Neural cell (in vitro differentiated cells): ENCODE results near the gene CYTH3. TPM values are rescaled to one million over a fixed set of nuclear protein-coding genes. Genes with fewer than 3 reads are reported as not detected.
"Not testable (repeated sequence)": the region's sequence is repeated elsewhere in the genome, so short reads cannot be mapped to it uniquely, and the experiment has no call there.

Experiments
- H2AFZ ChIP-seq: fragments of 200-600, 300-800 bp; sonication (generic), shearing (Covaris generic); 2 replicates; pipeline ENCODE4 v1.6.0; 2014; ENCODE audit warnings: low read depth, mild to moderate bottlenecking, antibody characterized with exemption, low read length, moderate library complexity
- H3F3A ChIP-seq: fragments of 200-600 bp; shearing (Covaris generic); 2 replicates; pipeline ENCODE4 v1.6.1; 2016; ENCODE audit warnings: mild to moderate bottlenecking, moderate library complexity, mixed read lengths, antibody characterized with exemption, low read length; ENCODE audit not compliant: insufficient read depth, poor library complexity, severe bottlenecking
- H3K27ac ChIP-seq: fragments of 200-600, 300-800 bp; sonication (generic), shearing (Covaris generic); 2 replicates; pipeline ENCODE4 v1.5.1; 2014; ENCODE audit warnings: mild to moderate bottlenecking, low read length, moderate library complexity
- H3K27me3 ChIP-seq: fragments of 300-800, 200-600 bp; sonication (generic), shearing (Covaris generic); 2 replicates; pipeline ENCODE4 v1.6.0; 2014; ENCODE audit warnings: mild to moderate bottlenecking, low read depth, low read length, moderate library complexity; ENCODE audit not compliant: insufficient read depth
- H3K36me3 ChIP-seq: fragments of 300-800, 200-600 bp; sonication (generic), shearing (Covaris generic); 2 replicates; pipeline ENCODE4 v1.5.1; 2014; ENCODE audit warnings: mild to moderate bottlenecking, antibody characterized with exemption, low read length, moderate library complexity; ENCODE audit not compliant: insufficient read depth
- H3K4me2 ChIP-seq: fragments of 300-800, 200-600 bp; sonication (generic), shearing (Covaris generic); 2 replicates; pipeline ENCODE4 v1.6.0; 2014; ENCODE audit warnings: mild to moderate bottlenecking, low read length
- H3K4me3 ChIP-seq: fragments of 300-800, 200-600 bp; sonication (generic), shearing (Covaris generic); 2 replicates; pipeline ENCODE4 v1.5.1; 2014; ENCODE audit warnings: mild to moderate bottlenecking, low read length, moderate library complexity
- H3K79me2 ChIP-seq: fragments of 200-600 bp; shearing (Covaris generic); replicated peaks from 2 replicates; pipeline ENCODE4 v1.6.0; 2014; ENCODE audit warnings: mild to moderate bottlenecking, low read length, moderate library complexity; ENCODE audit not compliant: insufficient read depth
- H3K9ac ChIP-seq: fragments of 300-800, 200-600 bp; sonication (generic), shearing (Covaris generic); 2 replicates; pipeline ENCODE4 v1.6.1; 2016; ENCODE audit warnings: mild to moderate bottlenecking, low read length, mixed read lengths
- H3K9me2 ChIP-seq: fragments of 200-600 bp; shearing (Covaris generic); 2 replicates; pipeline ENCODE4 v1.6.1; 2016; ENCODE audit warnings: mild to moderate bottlenecking, low read length, mixed read lengths; ENCODE audit not compliant: insufficient read depth
- H3K9me3 ChIP-seq: fragments of 200-600, 300-800 bp; sonication (generic), shearing (Covaris generic); 2 replicates; pipeline ENCODE4 v1.6.1; 2016; ENCODE audit warnings: mild to moderate bottlenecking, mixed run types, low read length, moderate library complexity, mixed read lengths
- H4K20me1 ChIP-seq: fragments of 200-600 bp; shearing (Covaris generic); 2 replicates; pipeline ENCODE4 v1.6.1; 2016; ENCODE audit warnings: mild to moderate bottlenecking, mixed run types; ENCODE audit not compliant: insufficient read depth
- EZH2 ChIP-seq: fragments of 200-600, 300-800 bp; shearing (Covaris generic), sonication (generic); IDR thresholded peaks from 2 replicates; pipeline ENCODE4 v1.6.1; 2014; ENCODE audit warnings: antibody characterized with exemption, low read length, borderline replicate concordance, mild to moderate bottlenecking; ENCODE audit not compliant: insufficient read depth, poor library complexity, severe bottlenecking
- RAD21 ChIP-seq: fragments of 450-650 bp; conservative IDR thresholded peaks from 2 replicates; pipeline ENCODE4 v1.6.1; 2014; ENCODE audit warnings: antibody characterized with exemption, mild to moderate bottlenecking, moderate library complexity
- SMC3 ChIP-seq: fragments of 450-650 bp; conservative IDR thresholded peaks from 2 replicates; pipeline ENCODE4 v1.6.1; 2014; ENCODE audit warnings: antibody characterized with exemption, mild to moderate bottlenecking, moderate library complexity; ENCODE audit not compliant: poor library complexity
- TAF1 ChIP-seq: IDR thresholded peaks from 2 replicates; pipeline ENCODE4 v1.6.1; 2012; ENCODE audit warnings: low read depth
- polyA plus RNA-seq: library from polyadenylated mRNA; depleted of rRNA; stranded (reverse); fragments of >200 nt; gene quantifications from 2 replicates; pipeline ENCODE4 v1.2.3, GENCODE V29; 2014
- TF ChIP-seq, protein P1 (sequence below): IDR thresholded peaks from 2 replicates; pipeline ENCODE4 v1.6.1; 2012; ENCODE audit warnings: borderline replicate concordance
- TF ChIP-seq, protein P2 (sequence below): fragments of 450-650 bp; IDR thresholded peaks from 2 replicates; pipeline ENCODE4 v1.5.1; 2014; ENCODE audit warnings: antibody characterized with exemption, mild to moderate bottlenecking, moderate library complexity; ENCODE audit not compliant: poor library complexity, severe bottlenecking

CYTH3 gene
- polyA plus RNA-seq, 1 donor from 2014 or later: 33.9 TPM

DNA sequence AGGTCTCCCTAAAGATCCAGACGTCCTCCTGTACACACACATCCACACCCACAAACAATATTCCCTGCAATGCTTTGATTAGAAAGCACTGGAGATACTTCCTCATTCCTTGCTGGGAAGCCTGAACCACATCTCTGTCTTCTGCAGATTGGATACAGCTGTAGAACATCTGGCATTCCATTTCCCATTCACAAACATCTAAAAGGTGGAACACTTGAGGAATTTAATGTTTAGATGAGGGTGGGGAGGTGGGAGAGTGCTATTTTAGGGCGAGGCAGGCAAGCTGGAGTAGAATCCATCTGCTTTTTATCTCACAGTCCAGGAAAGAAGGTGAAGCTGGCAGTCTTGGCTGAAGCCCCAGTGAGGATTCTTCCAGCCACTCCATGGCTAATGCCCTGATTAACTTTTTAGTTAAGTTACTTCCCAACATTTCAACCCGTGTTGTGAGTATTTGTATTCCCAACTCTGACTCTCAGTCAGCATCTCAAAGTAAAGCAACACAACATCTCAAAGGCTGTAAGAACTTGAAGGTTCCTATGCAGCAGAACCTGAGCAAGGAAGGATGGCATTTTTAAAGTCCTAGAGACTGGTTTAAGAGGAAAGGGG, 46.1 kb downstream of the CYTH3 start:
- Histone ChIP-seq H2AFZ (no peak overlapping the region), H3K9ac (no peak overlapping the region), H3K36me3 (no peaks in the 10 kb centered on the region), H3K27ac (no peak overlapping the region), H3K9me2 (no peaks in the 10 kb centered on the region), H3K79me2 (peaks cover 2% of the 10 kb centered on the region), H3K4me2 (no peak overlapping the region), H3K27me3 (no peaks in the 10 kb centered on the region), H3K9me3 (no peaks in the 10 kb centered on the region), H4K20me1 (no peaks in the 10 kb centered on the region), H3F3A (no peaks in the 10 kb centered on the region), H3K4me3 (no peak overlapping the region)
- TF ChIP-seq, protein P1, sequence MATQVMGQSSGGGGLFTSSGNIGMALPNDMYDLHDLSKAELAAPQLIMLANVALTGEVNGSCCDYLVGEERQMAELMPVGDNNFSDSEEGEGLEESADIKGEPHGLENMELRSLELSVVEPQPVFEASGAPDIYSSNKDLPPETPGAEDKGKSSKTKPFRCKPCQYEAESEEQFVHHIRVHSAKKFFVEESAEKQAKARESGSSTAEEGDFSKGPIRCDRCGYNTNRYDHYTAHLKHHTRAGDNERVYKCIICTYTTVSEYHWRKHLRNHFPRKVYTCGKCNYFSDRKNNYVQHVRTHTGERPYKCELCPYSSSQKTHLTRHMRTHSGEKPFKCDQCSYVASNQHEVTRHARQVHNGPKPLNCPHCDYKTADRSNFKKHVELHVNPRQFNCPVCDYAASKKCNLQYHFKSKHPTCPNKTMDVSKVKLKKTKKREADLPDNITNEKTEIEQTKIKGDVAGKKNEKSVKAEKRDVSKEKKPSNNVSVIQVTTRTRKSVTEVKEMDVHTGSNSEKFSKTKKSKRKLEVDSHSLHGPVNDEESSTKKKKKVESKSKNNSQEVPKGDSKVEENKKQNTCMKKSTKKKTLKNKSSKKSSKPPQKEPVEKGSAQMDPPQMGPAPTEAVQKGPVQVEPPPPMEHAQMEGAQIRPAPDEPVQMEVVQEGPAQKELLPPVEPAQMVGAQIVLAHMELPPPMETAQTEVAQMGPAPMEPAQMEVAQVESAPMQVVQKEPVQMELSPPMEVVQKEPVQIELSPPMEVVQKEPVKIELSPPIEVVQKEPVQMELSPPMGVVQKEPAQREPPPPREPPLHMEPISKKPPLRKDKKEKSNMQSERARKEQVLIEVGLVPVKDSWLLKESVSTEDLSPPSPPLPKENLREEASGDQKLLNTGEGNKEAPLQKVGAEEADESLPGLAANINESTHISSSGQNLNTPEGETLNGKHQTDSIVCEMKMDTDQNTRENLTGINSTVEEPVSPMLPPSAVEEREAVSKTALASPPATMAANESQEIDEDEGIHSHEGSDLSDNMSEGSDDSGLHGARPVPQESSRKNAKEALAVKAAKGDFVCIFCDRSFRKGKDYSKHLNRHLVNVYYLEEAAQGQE: no peak
- TF ChIP-seq EZH2: no peak
- no peak for TF ChIP-seq TAF1
- no peak for TF ChIP-seq SMC3
- TF ChIP-seq RAD21: no peak
- TF ChIP-seq, protein P2, sequence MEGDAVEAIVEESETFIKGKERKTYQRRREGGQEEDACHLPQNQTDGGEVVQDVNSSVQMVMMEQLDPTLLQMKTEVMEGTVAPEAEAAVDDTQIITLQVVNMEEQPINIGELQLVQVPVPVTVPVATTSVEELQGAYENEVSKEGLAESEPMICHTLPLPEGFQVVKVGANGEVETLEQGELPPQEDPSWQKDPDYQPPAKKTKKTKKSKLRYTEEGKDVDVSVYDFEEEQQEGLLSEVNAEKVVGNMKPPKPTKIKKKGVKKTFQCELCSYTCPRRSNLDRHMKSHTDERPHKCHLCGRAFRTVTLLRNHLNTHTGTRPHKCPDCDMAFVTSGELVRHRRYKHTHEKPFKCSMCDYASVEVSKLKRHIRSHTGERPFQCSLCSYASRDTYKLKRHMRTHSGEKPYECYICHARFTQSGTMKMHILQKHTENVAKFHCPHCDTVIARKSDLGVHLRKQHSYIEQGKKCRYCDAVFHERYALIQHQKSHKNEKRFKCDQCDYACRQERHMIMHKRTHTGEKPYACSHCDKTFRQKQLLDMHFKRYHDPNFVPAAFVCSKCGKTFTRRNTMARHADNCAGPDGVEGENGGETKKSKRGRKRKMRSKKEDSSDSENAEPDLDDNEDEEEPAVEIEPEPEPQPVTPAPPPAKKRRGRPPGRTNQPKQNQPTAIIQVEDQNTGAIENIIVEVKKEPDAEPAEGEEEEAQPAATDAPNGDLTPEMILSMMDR: no peak

DNA sequence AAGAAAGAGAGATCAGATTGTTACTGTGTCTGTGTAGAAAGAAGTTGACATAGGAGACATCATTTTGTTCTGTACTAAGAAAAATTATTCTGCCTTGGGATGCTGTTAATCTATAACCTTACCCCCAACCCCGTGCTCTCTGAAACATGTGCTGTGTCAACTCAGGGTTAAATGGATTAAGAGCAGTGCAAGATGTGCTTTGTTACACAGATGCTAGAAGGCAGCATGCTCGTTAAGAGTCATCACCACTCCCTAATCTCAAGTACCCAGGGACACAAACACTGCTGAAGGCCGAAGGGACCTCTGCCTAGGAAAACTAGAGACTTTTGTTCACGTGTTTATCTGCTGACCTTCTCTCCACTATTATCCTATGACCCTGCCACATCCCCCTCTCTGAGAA, 49.0 kb downstream of the CYTH3 start:
- not testable (repeated sequence) for H3K36me3 ChIP-seq, H3K27ac ChIP-seq, H3K79me2 ChIP-seq, H3F3A ChIP-seq, H3K9ac ChIP-seq, H3K4me3 ChIP-seq, H3K27me3 ChIP-seq, H3K4me2 ChIP-seq, H4K20me1 ChIP-seq, H2AFZ ChIP-seq, H3K9me3 ChIP-seq, H3K9me2 ChIP-seq

DNA sequence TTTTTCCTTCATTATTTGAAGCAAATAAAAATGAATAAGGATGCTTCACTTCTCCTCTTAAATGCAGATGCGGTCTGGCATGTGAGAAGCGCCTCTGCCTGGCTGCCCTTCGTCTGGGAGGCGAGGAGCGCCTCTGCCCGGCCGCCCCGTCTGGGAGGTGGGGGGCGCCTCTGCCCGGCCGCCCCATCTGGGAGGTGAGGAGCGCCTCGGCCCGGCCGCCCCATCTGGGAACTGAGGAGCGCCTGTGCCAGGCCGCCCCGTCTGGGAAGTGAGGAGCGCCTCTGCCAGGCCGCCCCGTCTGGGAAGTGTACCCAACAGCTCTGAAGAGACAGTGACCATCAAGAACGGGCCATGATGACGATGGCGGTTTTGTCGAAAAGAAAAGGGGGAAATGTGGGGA, 49.4 kb downstream of the CYTH3 start:
- H2AFZ ChIP-seq, H3K27ac ChIP-seq, H3K9me3 ChIP-seq, H4K20me1 ChIP-seq, H3K79me2 ChIP-seq, H3K9ac ChIP-seq, H3F3A ChIP-seq, H3K36me3 ChIP-seq, H3K9me2 ChIP-seq, H3K4me2 ChIP-seq, H3K4me3 ChIP-seq, H3K27me3 ChIP-seq: not testable (repeated sequence)
